ENCODE data around the gene WDR90. TPM values are rescaled to one million over a fixed set of nuclear protein-coding genes. Genes with fewer than 3 reads are reported as not detected.

Gene WDR90
- total RNA-seq, 2 donors from 2014 or later: 40.3 to 47.7 TPM

DNA sequence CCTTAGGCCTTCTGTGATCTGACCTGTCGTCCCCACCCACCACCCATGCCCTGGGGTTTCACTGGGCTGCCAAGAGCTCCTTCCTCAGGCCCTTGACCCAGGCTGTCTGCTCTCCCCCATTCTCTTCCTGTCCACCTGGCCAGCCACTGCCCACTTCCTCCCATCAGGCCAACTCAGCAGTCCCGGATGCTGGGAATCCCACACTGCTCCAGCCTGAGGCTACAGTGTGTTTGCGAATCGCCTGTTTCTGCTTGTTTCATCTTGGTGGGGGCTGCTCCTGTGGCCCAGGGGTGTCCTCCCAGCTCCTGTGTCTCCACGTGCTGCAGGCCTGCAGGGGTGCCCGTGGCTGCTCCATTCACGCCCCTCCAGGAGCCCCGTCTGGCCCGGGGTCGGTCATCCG lies 64.9 kb downstream of the WDR90 start:
- ATAC-seq (replicated peaks in 1 of 2): no peak
- H3K36me3 Mint-ChIP-seq (ENCODE audit: insufficient read depth in 2 of 2): no peaks in the 10 kb centered on the region
- H3K27ac Mint-ChIP-seq: no peak overlapping the region
- peak overlapping the region in 1 of 2 donors; percentile 27 for H3K4me3 Mint-ChIP-seq
- peaks cover 7% of the 10 kb centered on the region for H3K27me3 Mint-ChIP-seq (ENCODE audit: low read depth)
- no peaks in the 10 kb centered on the region for H3K9me3 Mint-ChIP-seq
- H3K4me1 Mint-ChIP-seq (ENCODE audit: low read depth): peaks cover 15% of the 10 kb centered on the region
- DNase-seq: no peak

- ATAC-seq (replicated peaks in 1 of 2) (peak; percentile 86 to 87), DNase-seq (peak; percentile 94 to 96)
- Mint-ChIP-seq H3K27me3 (ENCODE audit: low read depth) (peaks cover 7% of the 10 kb centered on the region), H3K4me3 (peak within 1 kb of the TSS; percentile 58 to 70), H3K4me1 (ENCODE audit: low read depth) (peaks cover 23% of the 10 kb centered on the region), H3K36me3 (ENCODE audit: insufficient read depth in 2 of 2) (no peaks in the 10 kb centered on the region), H3K9me3 (no peaks in the 10 kb centered on the region), H3K27ac (no peak within 1 kb of the TSS)
Observed at GRCh38 chr16:714558-715476, 65.7 kb downstream of the WDR90 start, which contains the start of gene METRN. Gene METRN (plus strand): TSS chr16:715118. CDS start chr16:715290, 172 bp downstream.

- no peaks in the 10 kb centered on the region for H3K9me3 Mint-ChIP-seq
- no peaks in the 10 kb centered on the region for H3K36me3 Mint-ChIP-seq (ENCODE audit: insufficient read depth in 2 of 2)
- DNase-seq: peak; percentile 42 to 45
- H3K4me3 Mint-ChIP-seq: peak overlapping the region; percentile 58 to 70
- peak; percentile 23 to 28 for ATAC-seq (replicated peaks in 1 of 2)
- H3K27me3 Mint-ChIP-seq (ENCODE audit: low read depth): peaks cover 7% of the 10 kb centered on the region
- no peak overlapping the region for H3K27ac Mint-ChIP-seq
- H3K4me1 Mint-ChIP-seq (ENCODE audit: low read depth): peaks cover 28% of the 10 kb centered on the region
Observed at GRCh38 chr16:715477-716199, 66.5 kb downstream of the WDR90 start.

- peak overlapping the region; percentile 65 to 70 for H3K4me3 Mint-ChIP-seq
- peaks cover 7% of the 10 kb centered on the region for H3K27me3 Mint-ChIP-seq (ENCODE audit: low read depth)
- peaks cover 28% of the 10 kb centered on the region for H3K4me1 Mint-ChIP-seq (ENCODE audit: low read depth)
- no peak overlapping the region for H3K27ac Mint-ChIP-seq
- DNase-seq (no peak), ATAC-seq (replicated peaks in 1 of 2) (no peak)
- H3K36me3 Mint-ChIP-seq (ENCODE audit: insufficient read depth in 2 of 2): no peaks in the 10 kb centered on the region
- H3K9me3 Mint-ChIP-seq: no peaks in the 10 kb centered on the region
Observed at GRCh38 chr16:716200-716568, 67.0 kb downstream of the WDR90 start.

- no peak overlapping the region for H3K27ac Mint-ChIP-seq
- DNase-seq: no peak
- peaks cover 28% of the 10 kb centered on the region for H3K4me1 Mint-ChIP-seq (ENCODE audit: low read depth)
Observed at GRCh38 chr16:716768-717325, 67.7 kb downstream of the WDR90 start.

More at GRCh38 chr16:716768-717325, 67.7 kb downstream of the WDR90 start:
- ATAC-seq (replicated peaks in 1 of 2): no peak
- H3K9me3 Mint-ChIP-seq: no peaks in the 10 kb centered on the region
- peak overlapping the region; percentile 17 to 70 for H3K4me3 Mint-ChIP-seq
- peaks cover 7% of the 10 kb centered on the region for H3K27me3 Mint-ChIP-seq (ENCODE audit: low read depth)
- no peaks in the 10 kb centered on the region for H3K36me3 Mint-ChIP-seq (ENCODE audit: insufficient read depth in 2 of 2)

Other genes starting within 250 kb of the WDR90 start
- gene DECR2, start 247.5 kb upstream of the WDR90 start, total RNA-seq: 10 to 100 TPM in 1 of 2 donors, 1 to 10 TPM in 1; 7.5 to 10.6 TPM
- gene RAB11FIP3, start 223.7 kb upstream of the WDR90 start, total RNA-seq: 10 to 100 TPM; 39.7 to 40.5 TPM
- gene CAPN15, start 121.7 kb upstream of the WDR90 start, total RNA-seq: 10 to 100 TPM; 46.6 to 58.5 TPM
- gene PRR35, start 89.0 kb upstream of the WDR90 start, total RNA-seq: under 1 TPM in 1 of 2 donors, not detected in 1; 0.10 TPM
- 1 to 10 TPM; 1.4 TPM for gene NHLRC4, start 82.4 kb upstream of the WDR90 start, total RNA-seq
- 10 to 100 TPM; 18.2 to 22.4 TPM for gene PIGQ, start 79.4 kb upstream of the WDR90 start, total RNA-seq
- gene RAB40C, start 59.3 kb upstream of the WDR90 start, total RNA-seq: 10 to 100 TPM; 15.0 to 15.3 TPM
- under 1 TPM; 0.49 to 0.72 TPM for gene WFIKKN1, start 18.4 kb upstream of the WDR90 start, total RNA-seq
- gene METTL26, start 13.1 kb upstream of the WDR90 start, total RNA-seq: 10 to 100 TPM; 55.4 to 57.4 TPM
- 10 to 100 TPM; 27.9 to 34.4 TPM for gene MCRIP2, start 7.5 kb upstream of the WDR90 start, total RNA-seq
- gene RHOT2, start 18.8 kb downstream of the WDR90 start, total RNA-seq: 100 to 1,000 TPM; 110 to 115 TPM
- 1 to 10 TPM; 3.5 to 5.8 TPM for gene RHBDL1, start 26.3 kb downstream of the WDR90 start, total RNA-seq
- gene STUB1, start 31.0 kb downstream of the WDR90 start, total RNA-seq: 10 to 100 TPM; 53.6 to 70.4 TPM
- 10 to 100 TPM; 15.7 to 20.7 TPM for gene JMJD8, start 35.0 kb downstream of the WDR90 start, total RNA-seq
- gene WDR24, start 41.0 kb downstream of the WDR90 start, total RNA-seq: 10 to 100 TPM; 20.5 to 22.9 TPM
- 1 to 10 TPM; 8.8 TPM for gene FBXL16, start 56.4 kb downstream of the WDR90 start, total RNA-seq
- 10 to 100 TPM; 11.1 to 11.7 TPM for gene METRN, start 65.8 kb downstream of the WDR90 start, total RNA-seq
- gene ANTKMT, start 71.8 kb downstream of the WDR90 start, total RNA-seq: 10 to 100 TPM; 36.4 to 36.9 TPM
- gene CCDC78, start 77.1 kb downstream of the WDR90 start, total RNA-seq: 1 to 10 TPM; 3.0 to 3.9 TPM
- 10 to 100 TPM; 11.4 to 17.6 TPM for gene HAGHL, start 77.7 kb downstream of the WDR90 start, total RNA-seq
- 10 to 100 TPM; 38.0 to 40.6 TPM for gene CIAO3, start 91.6 kb downstream of the WDR90 start, total RNA-seq
- gene MSLN, start 111.4 kb downstream of the WDR90 start, total RNA-seq: not detected
- 10 to 100 TPM; 14.0 to 22.7 TPM for gene RPUSD1, start 139.0 kb downstream of the WDR90 start, total RNA-seq
- gene CHTF18, start 139.3 kb downstream of the WDR90 start, total RNA-seq: 10 to 100 TPM; 74.5 to 97.8 TPM
- gene GNG13, start 151.4 kb downstream of the WDR90 start, total RNA-seq: not detected